Activated naive CD8-positive, alpha-beta T cell treated with anti-CD3 and anti-CD28 coated beads for 36 hours (primary cell): Measurements from ENCODE around the gene TRMU. TPM values are rescaled to one million over a fixed set of nuclear protein-coding genes. Genes with fewer than 3 reads are reported as not detected.

ENCODE experiments used
- DNase-seq: peaks from one replicate; pipeline ENCODE4 v3.0.0; 2021
- H3K27ac Mint-ChIP-seq: one replicate; pipeline ENCODE4 v1.8.0; 2022; ENCODE audit warnings: mild to moderate bottlenecking, moderate library complexity, mixed read lengths
- H3K27me3 Mint-ChIP-seq: one replicate; pipeline ENCODE4 v1.8.0; 2022; ENCODE audit warnings: mild to moderate bottlenecking, mixed read lengths
- H3K36me3 Mint-ChIP-seq: one replicate; pipeline ENCODE4 v1.8.0; 2021; ENCODE audit warnings: mild to moderate bottlenecking, mixed read lengths
- H3K4me1 Mint-ChIP-seq: one replicate; pipeline ENCODE4 v1.8.0; 2021; ENCODE audit warnings: mixed read lengths
- H3K4me3 Mint-ChIP-seq: one replicate; pipeline ENCODE4 v1.8.0; 2022; ENCODE audit warnings: mild to moderate bottlenecking, moderate library complexity, mixed read lengths
- H3K9me3 Mint-ChIP-seq: one replicate; pipeline ENCODE4 v1.8.0; 2022; ENCODE audit warnings: mixed read lengths
- total RNA-seq, 2 experiments: library from RNA; stranded (reverse); gene quantifications; one replicate each; pipeline ENCODE4 v1.2.3, GENCODE V29; 2021

The TRMU gene
- total RNA-seq, 2 experiments from 2014 or later = 60.2 to 70.0 TPM

- no peak for DNase-seq
- H3K27me3 Mint-ChIP-seq = no peaks in the 10 kb centered on the region
- peaks cover 22% of the 10 kb centered on the region for H3K4me1 Mint-ChIP-seq
- peaks cover 47% of the 10 kb centered on the region for H3K36me3 Mint-ChIP-seq
- H3K9me3 Mint-ChIP-seq = no peaks in the 10 kb centered on the region
- H3K4me3 Mint-ChIP-seq = no peak overlapping the region
- no peak overlapping the region for H3K27ac Mint-ChIP-seq
Observed at GRCh38 chr22:46340676-46341075, 5.2 kb downstream of the TRMU start.

- no peaks in the 10 kb centered on the region for H3K27me3 Mint-ChIP-seq
- no peak overlapping the region for H3K4me3 Mint-ChIP-seq
Observed at GRCh38 chr22:46346680-46347405, 11.3 kb downstream of the TRMU start.

GRCh38 chr22:46347646-46348045, 12.1 kb downstream of the TRMU start:
- no peaks in the 10 kb centered on the region for H3K9me3 Mint-ChIP-seq
- no peaks in the 10 kb centered on the region for H3K27me3 Mint-ChIP-seq

More at GRCh38 chr22:46346680-46347405, 11.3 kb downstream of the TRMU start:
- H3K36me3 Mint-ChIP-seq = peaks cover 24% of the 10 kb centered on the region
- no peak overlapping the region for H3K27ac Mint-ChIP-seq
- no peaks in the 10 kb centered on the region for H3K4me1 Mint-ChIP-seq
- no peaks in the 10 kb centered on the region for H3K9me3 Mint-ChIP-seq
- no peak for DNase-seq

GRCh38 chr22:46348099-46348695, 12.7 kb downstream of the TRMU start:
- no peak overlapping the region for H3K27ac Mint-ChIP-seq
- H3K27me3 Mint-ChIP-seq = no peaks in the 10 kb centered on the region
- peaks cover 24% of the 10 kb centered on the region for H3K36me3 Mint-ChIP-seq

More at GRCh38 chr22:46347646-46348045, 12.1 kb downstream of the TRMU start:
- Mint-ChIP-seq H3K4me3 (no peak overlapping the region), H3K4me1 (no peaks in the 10 kb centered on the region), H3K36me3 (peaks cover 24% of the 10 kb centered on the region), H3K27ac (no peak overlapping the region)
- no peak for DNase-seq

GRCh38 chr22:46349238-46349637, 13.7 kb downstream of the TRMU start:
- Mint-ChIP-seq H3K4me3 (no peak overlapping the region), H3K27ac (no peak overlapping the region), H3K4me1 (no peaks in the 10 kb centered on the region), H3K9me3 (no peaks in the 10 kb centered on the region), H3K36me3 (peaks cover 18% of the 10 kb centered on the region), H3K27me3 (no peaks in the 10 kb centered on the region)
- no peak for DNase-seq

More at GRCh38 chr22:46348099-46348695, 12.7 kb downstream of the TRMU start:
- Mint-ChIP-seq H3K4me1 (no peaks in the 10 kb centered on the region), H3K9me3 (no peaks in the 10 kb centered on the region), H3K4me3 (no peak overlapping the region)
- no peak for DNase-seq

GRCh38 chr22:46349681-46350080, 14.2 kb downstream of the TRMU start:
- Mint-ChIP-seq H3K9me3 (no peaks in the 10 kb centered on the region), H3K27me3 (no peaks in the 10 kb centered on the region), H3K36me3 (peaks cover 15% of the 10 kb centered on the region), H3K4me3 (no peak overlapping the region), H3K4me1 (no peaks in the 10 kb centered on the region), H3K27ac (no peak overlapping the region)
- DNase-seq = no peak

GRCh38 chr22:46350121-46350520, 14.6 kb downstream of the TRMU start:
- Mint-ChIP-seq H3K36me3 (peaks cover 14% of the 10 kb centered on the region), H3K4me3 (no peak overlapping the region), H3K4me1 (no peaks in the 10 kb centered on the region), H3K9me3 (no peaks in the 10 kb centered on the region), H3K27ac (no peak overlapping the region), H3K27me3 (no peaks in the 10 kb centered on the region)
- no peak for DNase-seq

GRCh38 chr22:46350646-46351045, 15.1 kb downstream of the TRMU start:
- Mint-ChIP-seq H3K27me3 (no peaks in the 10 kb centered on the region), H3K4me1 (no peaks in the 10 kb centered on the region), H3K27ac (no peak overlapping the region), H3K4me3 (no peak overlapping the region), H3K36me3 (peaks cover 16% of the 10 kb centered on the region), H3K9me3 (no peaks in the 10 kb centered on the region)
- DNase-seq = no peak

GRCh38 chr22:46351131-46351735, 15.7 kb downstream of the TRMU start:
- Mint-ChIP-seq H3K4me3 (no peak overlapping the region), H3K4me1 (no peaks in the 10 kb centered on the region), H3K27ac (no peak overlapping the region), H3K27me3 (no peaks in the 10 kb centered on the region), H3K36me3 (peaks cover 12% of the 10 kb centered on the region), H3K9me3 (no peaks in the 10 kb centered on the region)
- no peak for DNase-seq

- Mint-ChIP-seq H3K27me3 (no peaks in the 10 kb centered on the region), H3K27ac (no peak overlapping the region), H3K4me3 (no peak overlapping the region), H3K9me3 (no peaks in the 10 kb centered on the region), H3K36me3 (peaks cover 10% of the 10 kb centered on the region), H3K4me1 (no peaks in the 10 kb centered on the region)
- DNase-seq = no peak
Observed at GRCh38 chr22:46351767-46352166, 16.3 kb downstream of the TRMU start.

GRCh38 chr22:46352276-46352675, 16.8 kb downstream of the TRMU start:
- H3K4me3 Mint-ChIP-seq = no peak overlapping the region
- peaks cover 10% of the 10 kb centered on the region for H3K36me3 Mint-ChIP-seq
- no peaks in the 10 kb centered on the region for H3K4me1 Mint-ChIP-seq
- no peaks in the 10 kb centered on the region for H3K27me3 Mint-ChIP-seq
- H3K9me3 Mint-ChIP-seq = no peaks in the 10 kb centered on the region
- DNase-seq = no peak
- H3K27ac Mint-ChIP-seq = no peak overlapping the region

GRCh38 chr22:46352691-46353386, 17.3 kb downstream of the TRMU start:
- no peak for DNase-seq
- no peaks in the 10 kb centered on the region for H3K4me1 Mint-ChIP-seq
- H3K36me3 Mint-ChIP-seq = peaks cover 12% of the 10 kb centered on the region
- no peaks in the 10 kb centered on the region for H3K9me3 Mint-ChIP-seq
- H3K27me3 Mint-ChIP-seq = no peaks in the 10 kb centered on the region
- H3K27ac Mint-ChIP-seq = no peak overlapping the region
- no peak overlapping the region for H3K4me3 Mint-ChIP-seq

- H3K36me3 Mint-ChIP-seq = peaks cover 15% of the 10 kb centered on the region
- no peak for DNase-seq
- H3K27ac Mint-ChIP-seq = no peak overlapping the region
- no peaks in the 10 kb centered on the region for H3K4me1 Mint-ChIP-seq
- H3K9me3 Mint-ChIP-seq = no peaks in the 10 kb centered on the region
- no peaks in the 10 kb centered on the region for H3K27me3 Mint-ChIP-seq
- no peak overlapping the region for H3K4me3 Mint-ChIP-seq
Observed at GRCh38 chr22:46353483-46354105, 18.1 kb downstream of the TRMU start.

GRCh38 chr22:46354176-46354992, 18.9 kb downstream of the TRMU start:
- Mint-ChIP-seq H3K27ac (no peak overlapping the region), H3K36me3 (peaks cover 21% of the 10 kb centered on the region), H3K9me3 (no peaks in the 10 kb centered on the region), H3K27me3 (no peaks in the 10 kb centered on the region), H3K4me3 (no peak overlapping the region), H3K4me1 (no peaks in the 10 kb centered on the region)
- no peak for DNase-seq
